ENCODE results near the gene RABL6.
"Not testable (repeated sequence)": the region's sequence is repeated elsewhere in the genome, so short reads cannot be mapped to it uniquely, and the experiment has no call there.

Gene RABL6

GRCh38 chr9:136837856-136838277 lies 30.1 kb downstream of the RABL6 start:
- not testable (repeated sequence) for DNase-seq

GRCh38 chr9:136838314-136839228 lies 30.8 kb downstream of the RABL6 start:
- no peak for DNase-seq

GRCh38 chr9:136839229-136840139 lies 31.7 kb downstream of the RABL6 start:
- DNase-seq: no peak

- DNase-seq: no peak
These were observed 32.6 kb downstream of the RABL6 start for GRCh38 chr9:136840140-136840876.

GRCh38 chr9:136840877-136841645 lies 33.3 kb downstream of the RABL6 start:
- DNase-seq: peak; percentile 76

- DNase-seq: not testable (repeated sequence)
These were observed 34.1 kb downstream of the RABL6 start for GRCh38 chr9:136841646-136842379.

GRCh38 chr9:136842380-136842948 lies 34.7 kb downstream of the RABL6 start, which contains the start of gene AJM1:
Gene AJM1 (plus strand): TSS chr9:136842478. CDS start chr9:136844415, 1,937 bp downstream.
- peak; percentile 68 for DNase-seq

- DNase-seq: not testable (repeated sequence)
These were observed 35.5 kb downstream of the RABL6 start for GRCh38 chr9:136843159-136843800.

GRCh38 chr9:136843801-136844740 lies 36.3 kb downstream of the RABL6 start:
- DNase-seq: not testable (repeated sequence)

- no peak for DNase-seq
These were observed 37.2 kb downstream of the RABL6 start for GRCh38 chr9:136844761-136845464.

GRCh38 chr9:136845465-136846260 lies 37.9 kb downstream of the RABL6 start:
- DNase-seq: no peak

- DNase-seq: no peak
These were observed 38.8 kb downstream of the RABL6 start for GRCh38 chr9:136846376-136847087.

- DNase-seq: no peak
These were observed 39.5 kb downstream of the RABL6 start for GRCh38 chr9:136847088-136847825.

- peak; percentile 57 for DNase-seq
These were observed 40.2 kb downstream of the RABL6 start for GRCh38 chr9:136847826-136848392.

GRCh38 chr9:136848393-136849037 lies 40.8 kb downstream of the RABL6 start:
- DNase-seq: peak; percentile 51
